Fibroblast of skin of back (primary cell): ENCODE measurements around the gene RPN2.

Experiments
- DNase-seq: peaks from one replicate; pipeline ENCODE4 v3.0.0-alpha.2; 2013

RPN2 gene

DNA sequence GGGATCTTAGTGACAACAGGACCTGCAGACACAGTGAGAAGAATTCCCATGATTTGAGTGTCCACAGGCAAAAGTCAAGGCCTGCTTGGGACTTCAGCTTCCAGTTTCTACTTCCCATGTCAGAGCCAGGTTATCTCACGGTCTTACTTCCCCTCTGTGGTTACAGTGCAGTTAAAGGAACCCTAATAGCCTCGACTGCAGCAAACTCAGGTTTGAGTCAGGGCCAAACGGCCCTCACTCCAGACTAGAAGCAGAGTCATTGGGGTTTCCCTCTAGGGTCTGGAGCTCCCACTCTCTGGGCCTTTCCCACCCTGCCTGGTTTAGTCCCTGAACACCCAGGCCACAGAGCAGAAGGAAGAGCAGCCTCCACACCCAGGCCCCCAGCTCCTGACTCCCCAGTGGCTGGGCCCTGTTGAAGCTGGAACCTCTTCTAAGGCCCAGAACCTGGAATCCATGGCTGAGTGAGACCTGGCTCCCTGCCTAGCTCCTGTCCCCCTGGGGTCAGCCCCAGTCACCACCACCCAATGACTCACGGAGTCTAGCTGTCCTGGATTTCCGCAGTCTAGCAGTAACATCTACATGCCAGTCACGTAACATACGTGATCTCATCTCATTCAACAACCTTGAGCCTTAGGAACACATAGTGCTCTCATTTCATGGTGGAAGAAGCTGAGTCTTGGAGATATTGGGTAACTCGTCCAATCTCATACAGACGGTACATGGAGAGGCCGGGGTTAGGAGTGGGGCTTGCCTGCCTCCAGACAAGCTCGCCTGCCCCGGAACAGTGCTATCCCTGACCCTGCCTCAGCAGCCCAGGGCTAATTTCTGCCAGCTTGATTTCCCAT is 91.7 kb downstream of the RPN2 start:
- peak; percentile 46 for DNase-seq

DNA sequence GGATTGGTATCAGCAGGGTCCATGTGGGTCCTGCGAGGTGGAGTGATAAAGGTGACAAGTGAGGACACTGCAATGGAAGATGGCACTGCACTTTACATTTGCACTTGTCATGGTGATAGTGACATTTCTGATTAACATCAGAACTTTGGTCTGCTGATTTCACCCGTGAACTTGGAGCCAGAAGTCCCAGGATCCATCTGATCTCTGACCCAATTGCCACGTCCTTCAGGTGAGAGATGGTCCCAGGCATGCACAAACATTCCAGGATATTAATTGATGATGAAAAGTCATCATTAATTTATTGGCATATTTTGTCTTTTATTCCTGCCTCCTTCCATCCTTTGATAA is 92.3 kb downstream of the RPN2 start:
- DNase-seq, result no peak

GRCh38 chr20:37273988-37274387 is 94.9 kb downstream of the RPN2 start:
- no peak for DNase-seq

DNA sequence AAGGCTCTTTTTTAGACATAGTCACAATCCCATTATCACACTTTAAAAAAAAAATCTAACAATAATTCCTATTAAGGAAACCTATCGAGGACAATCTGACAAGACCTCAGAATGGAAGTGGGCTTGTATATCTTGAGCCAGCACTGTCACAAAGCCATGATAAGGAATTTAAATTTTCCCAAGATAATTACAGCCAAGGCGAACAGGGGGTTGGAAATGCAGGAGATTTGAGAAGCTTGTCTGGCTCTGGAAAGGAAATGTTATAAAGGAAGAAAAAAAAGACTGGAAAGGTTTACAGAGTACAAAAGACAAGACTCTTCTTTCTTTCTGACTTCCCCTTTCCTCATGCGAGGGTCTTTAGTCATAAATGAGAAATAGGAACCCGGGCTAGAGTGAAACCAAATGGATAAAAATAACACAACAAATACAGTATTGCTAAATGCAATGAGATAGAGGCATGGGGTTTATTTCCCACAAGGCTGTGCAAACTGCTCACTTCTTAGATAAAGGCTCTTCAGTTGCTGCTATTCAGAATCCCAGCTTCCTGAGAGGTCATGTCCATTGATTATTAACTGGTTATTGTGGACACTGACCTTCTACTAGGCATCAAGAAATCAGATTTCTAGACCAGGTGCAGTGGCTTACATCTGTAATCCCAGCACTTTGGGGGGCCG is 95.9 kb downstream of the RPN2 start:
- no peak for DNase-seq

- peak; percentile 61 for DNase-seq
Measured at GRCh38 chr20:37276494-37277252, 97.5 kb downstream of the RPN2 start.

GRCh38 chr20:37277253-37277593 is 98.1 kb downstream of the RPN2 start:
- DNase-seq, result no peak

GRCh38 chr20:37278966-37279590 is 99.9 kb downstream of the RPN2 start:
- DNase-seq, result peak; percentile 20

GRCh38 chr20:37279820-37280219 is 100.7 kb downstream of the RPN2 start:
- no peak for DNase-seq

GRCh38 chr20:37280403-37280802 is 101.3 kb downstream of the RPN2 start:
- no peak for DNase-seq

GRCh38 chr20:37282556-37282955 is 103.4 kb downstream of the RPN2 start:
- peak; percentile 69 for DNase-seq

DNA sequence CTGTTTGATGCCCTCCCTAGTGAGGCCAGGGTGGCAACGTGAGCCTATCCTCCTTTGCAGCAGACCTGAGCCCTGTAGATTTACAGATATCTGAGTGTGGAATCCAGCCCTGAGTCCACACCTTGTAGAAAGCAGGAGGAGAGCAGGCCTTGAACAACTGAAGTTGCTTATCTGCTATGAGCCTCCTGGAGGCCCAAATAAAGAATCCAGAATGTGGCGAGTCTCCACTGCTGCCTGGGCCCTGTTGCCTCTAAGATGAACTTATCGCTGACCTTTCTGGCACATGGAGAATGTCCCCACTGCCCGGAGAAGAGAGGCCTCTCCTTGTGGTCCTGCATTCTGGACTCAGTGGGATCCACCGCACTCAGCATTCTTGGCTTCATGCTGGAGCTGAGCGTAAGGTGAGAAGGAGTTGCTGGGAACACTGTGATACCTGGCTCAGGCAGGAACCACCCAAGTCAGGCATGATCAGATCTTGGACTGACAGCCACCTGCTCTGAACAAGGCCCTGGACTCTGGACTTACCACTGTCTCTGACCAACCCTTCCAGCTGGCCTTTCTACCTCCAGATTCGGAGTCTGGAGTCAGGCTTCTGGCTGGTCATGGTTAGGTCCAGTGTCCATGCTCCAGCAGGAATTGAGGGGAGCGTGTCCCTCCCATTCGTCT is 104.5 kb downstream of the RPN2 start:
- no peak for DNase-seq

DNA sequence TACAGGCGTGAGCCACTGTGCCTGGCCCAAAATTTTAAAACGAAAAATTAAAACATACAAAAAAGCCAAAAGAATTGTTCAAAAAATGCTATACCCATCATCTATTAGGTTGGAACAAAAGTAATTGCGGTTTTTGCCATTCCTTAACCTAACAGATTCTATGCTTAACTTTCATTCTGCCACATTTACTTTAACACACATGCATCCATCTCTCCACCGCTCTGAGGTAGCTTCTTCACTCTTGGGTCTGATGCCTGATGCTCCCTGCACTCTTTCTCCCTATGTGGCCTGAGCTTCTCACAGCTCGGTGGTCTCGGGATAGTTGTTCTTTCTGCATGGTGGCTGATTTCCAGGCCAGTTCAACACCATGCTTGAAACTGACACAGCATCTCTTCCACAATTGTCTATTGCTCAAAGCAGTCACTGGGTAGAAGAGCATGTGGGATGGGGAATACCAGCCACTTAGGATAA is 105.6 kb downstream of the RPN2 start:
- DNase-seq, result no peak

DNA sequence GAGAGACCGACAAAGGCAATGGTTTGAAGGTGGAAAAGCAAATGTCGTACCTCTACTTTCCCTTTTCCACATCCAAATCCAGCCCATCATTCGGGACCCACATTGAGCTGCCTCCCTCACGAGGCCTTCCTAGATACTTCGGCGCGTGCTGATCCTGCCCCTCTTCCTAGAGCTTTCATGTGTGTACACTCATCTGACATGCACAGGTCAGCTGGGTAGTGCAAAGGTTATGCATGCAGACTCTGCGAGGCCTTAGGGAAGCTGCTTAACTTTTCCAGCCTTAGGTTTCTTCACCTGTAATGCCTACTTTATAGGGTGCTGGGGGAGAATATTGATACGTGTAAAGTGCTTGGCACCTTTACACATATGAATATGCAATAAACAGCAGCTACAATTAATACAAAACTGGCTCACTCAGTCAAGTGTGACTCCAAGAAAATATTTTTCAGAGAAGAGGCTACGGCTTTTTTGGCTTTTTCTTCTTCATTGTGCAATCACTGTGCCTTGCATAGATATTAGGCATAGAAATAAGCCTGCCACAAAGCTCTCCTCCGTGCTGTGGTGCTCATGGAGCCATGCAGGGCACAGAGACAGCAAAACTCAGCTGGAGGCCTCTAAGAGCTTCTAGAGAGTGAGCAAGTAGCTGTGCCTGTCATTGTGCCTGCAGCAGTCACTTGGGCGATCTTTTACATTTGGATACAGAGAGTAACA is 106.7 kb downstream of the RPN2 start:
- no peak for DNase-seq

- no peak for DNase-seq
Measured at GRCh38 chr20:37288091-37288490, 109.0 kb downstream of the RPN2 start.

DNA sequence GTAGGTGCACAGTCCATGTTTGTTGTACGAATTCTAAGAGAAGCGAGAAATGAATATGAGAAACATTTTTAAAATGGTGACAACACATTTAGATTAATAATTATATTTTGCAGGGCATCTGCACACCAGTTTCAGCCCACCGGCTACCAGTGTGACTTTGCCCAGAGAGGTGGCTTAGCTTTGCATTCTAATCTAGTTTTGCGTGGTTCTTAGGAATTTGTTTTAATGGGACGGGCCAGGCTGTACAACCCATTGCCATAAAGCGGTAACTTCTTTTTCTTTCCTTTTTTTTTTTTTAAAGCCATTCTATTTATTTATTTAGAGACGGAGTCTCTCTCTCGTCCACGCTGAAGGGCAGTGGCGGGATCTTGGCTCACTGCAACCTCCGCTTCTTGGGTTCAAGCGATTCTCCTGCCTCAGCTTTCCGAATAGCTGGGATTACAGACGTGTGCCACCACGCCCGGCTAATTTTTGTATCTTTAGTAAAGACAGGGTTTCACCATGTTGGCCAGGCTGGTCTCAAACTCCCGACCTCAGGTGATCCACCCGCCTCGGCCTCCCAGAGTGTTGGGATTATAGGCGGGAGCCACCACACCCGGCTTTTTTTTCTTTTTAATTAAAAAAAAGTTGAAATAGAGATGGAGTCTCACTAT is 111.2 kb downstream of the RPN2 start:
- DNase-seq, result no peak
